Astrocyte (in vitro differentiated cells and primary cell): ENCODE measurements around the gene CZIB. TPM values are rescaled to one million over a fixed set of nuclear protein-coding genes. Genes with fewer than 3 reads are reported as not detected.

ENCODE experiments used
- DNase-seq: peaks from one replicate; pipeline ENCODE4 v3.0.0-alpha.2; 2010; ENCODE audit warnings: low read depth
- FAIRE-seq: peaks from 2 replicates; lab custom pipeline; 2011; peaks lifted over from hg19 to GRCh38; lab: Jason Lieb, UNC
- H2AFZ ChIP-seq: 2 replicates; pipeline ENCODE4 v1.6.0; 2012; ENCODE audit warnings: low read depth, low read length, inconsistent platforms
- H3K27ac ChIP-seq: 2 replicates; pipeline ENCODE4 v1.5.1; 2011; ENCODE audit warnings: low read depth, low read length, inconsistent platforms
- H3K27me3 ChIP-seq: 2 replicates; pipeline ENCODE4 v1.6.0; 2011; ENCODE audit warnings: low read length, inconsistent platforms; ENCODE audit not compliant: insufficient read depth
- H3K36me3 ChIP-seq: 2 replicates; pipeline ENCODE4 v1.5.1; 2011; ENCODE audit warnings: low read length, inconsistent platforms; ENCODE audit not compliant: insufficient read depth
- H3K4me1 ChIP-seq: 2 replicates; pipeline ENCODE4 v1.5.1; 2011; ENCODE audit warnings: low read length, inconsistent platforms; ENCODE audit not compliant: insufficient read depth
- H3K4me2 ChIP-seq: 2 replicates; pipeline ENCODE4 v1.6.0; 2012; ENCODE audit warnings: low read length, inconsistent platforms
- H3K4me3 ChIP-seq: 2 replicates; pipeline ENCODE4 v1.5.1; 2011; ENCODE audit warnings: low read depth, mild to moderate bottlenecking, low read length, inconsistent platforms; ENCODE audit not compliant: insufficient read depth
- H3K79me2 ChIP-seq: 2 replicates; pipeline ENCODE4 v1.6.0; 2012; ENCODE audit warnings: mild to moderate bottlenecking, low read length, inconsistent platforms; ENCODE audit not compliant: insufficient read depth
- H3K9ac ChIP-seq: 2 replicates; pipeline ENCODE4 v1.6.0; 2012; ENCODE audit warnings: mild to moderate bottlenecking, low read length, inconsistent platforms
- H3K9me3 ChIP-seq: 2 replicates; pipeline ENCODE4 v1.5.1; 2012; ENCODE audit warnings: low read depth, mild to moderate bottlenecking, low read length, inconsistent platforms; ENCODE audit not compliant: insufficient read depth
- H4K20me1 ChIP-seq: 2 replicates; pipeline ENCODE4 v1.6.0; 2012; ENCODE audit warnings: low read length, inconsistent platforms; ENCODE audit not compliant: insufficient read depth
- H3K27ac Mint-ChIP-seq: one replicate; pipeline ENCODE4 v1.8.0; 2021; ENCODE audit warnings: mild to moderate bottlenecking, mixed read lengths; ENCODE audit not compliant: unreplicated experiment
- H3K27me3 Mint-ChIP-seq: one replicate; pipeline ENCODE4 v1.8.0; 2021; ENCODE audit warnings: low read depth, mixed read lengths; ENCODE audit not compliant: unreplicated experiment
- H3K36me3 Mint-ChIP-seq: one replicate; pipeline ENCODE4 v1.8.0; 2021; ENCODE audit warnings: low read depth, mixed read lengths; ENCODE audit not compliant: unreplicated experiment
- H3K4me1 Mint-ChIP-seq: one replicate; pipeline ENCODE4 v1.8.0; 2021; ENCODE audit warnings: low read depth, mixed read lengths; ENCODE audit not compliant: unreplicated experiment
- H3K4me3 Mint-ChIP-seq: one replicate; pipeline ENCODE4 v1.8.0; 2021; ENCODE audit warnings: mild to moderate bottlenecking, moderate library complexity, mixed read lengths; ENCODE audit not compliant: unreplicated experiment
- H3K9me3 Mint-ChIP-seq: one replicate; pipeline ENCODE4 v1.8.0; 2021; ENCODE audit warnings: mild to moderate bottlenecking, mixed read lengths; ENCODE audit not compliant: unreplicated experiment
- CTCF ChIP-seq: IDR thresholded peaks from 2 replicates; pipeline ENCODE4 v1.5.1; 2011; ENCODE audit warnings: low read depth, mild to moderate bottlenecking, inconsistent platforms, low read length, moderate library complexity; ENCODE audit not compliant: insufficient read depth
- EZH2 ChIP-seq: IDR thresholded peaks from 2 replicates; pipeline ENCODE4 v1.6.1; 2012; ENCODE audit warnings: mild to moderate bottlenecking, low read length, inconsistent platforms; ENCODE audit not compliant: insufficient read depth
- total RNA-seq: library from RNA; stranded (reverse); gene quantifications from 2 replicates; pipeline ENCODE4 v1.2.1, GENCODE V29; 2021

The CZIB gene
- total RNA-seq, 1 donor from 2014 or later: 34.5 TPM

GRCh38 chr1:53241828-53242227 lies 21.4 kb upstream of the CZIB start:
- peaks cover 9% of the 10 kb centered on the region for H3K4me1 ChIP-seq
- no peaks in the 10 kb centered on the region for H4K20me1 ChIP-seq
- H3K9me3 ChIP-seq: no peaks in the 10 kb centered on the region
- H3K27ac ChIP-seq: no peak overlapping the region
- no peak for DNase-seq
- no peak overlapping the region for H3K9ac ChIP-seq
- H3K36me3 ChIP-seq: peaks cover 3% of the 10 kb centered on the region
- peaks cover 16% of the 10 kb centered on the region for H3K79me2 ChIP-seq
- H3K4me1 Mint-ChIP-seq: peaks cover 8% of the 10 kb centered on the region
- no peak overlapping the region for H3K4me2 ChIP-seq
- TF ChIP-seq EZH2: no peak
- TF ChIP-seq CTCF: no peak
- H2AFZ ChIP-seq: no peak overlapping the region
- H3K4me3 ChIP-seq: no peak overlapping the region
- H3K27me3 Mint-ChIP-seq: no peaks in the 10 kb centered on the region
- H3K9me3 Mint-ChIP-seq: no peaks in the 10 kb centered on the region
- H3K27ac Mint-ChIP-seq: no peak overlapping the region
- FAIRE-seq: no peak
- no peaks in the 10 kb centered on the region for H3K27me3 ChIP-seq
- no peaks in the 10 kb centered on the region for H3K36me3 Mint-ChIP-seq
- H3K4me3 Mint-ChIP-seq: no peak overlapping the region

DNA sequence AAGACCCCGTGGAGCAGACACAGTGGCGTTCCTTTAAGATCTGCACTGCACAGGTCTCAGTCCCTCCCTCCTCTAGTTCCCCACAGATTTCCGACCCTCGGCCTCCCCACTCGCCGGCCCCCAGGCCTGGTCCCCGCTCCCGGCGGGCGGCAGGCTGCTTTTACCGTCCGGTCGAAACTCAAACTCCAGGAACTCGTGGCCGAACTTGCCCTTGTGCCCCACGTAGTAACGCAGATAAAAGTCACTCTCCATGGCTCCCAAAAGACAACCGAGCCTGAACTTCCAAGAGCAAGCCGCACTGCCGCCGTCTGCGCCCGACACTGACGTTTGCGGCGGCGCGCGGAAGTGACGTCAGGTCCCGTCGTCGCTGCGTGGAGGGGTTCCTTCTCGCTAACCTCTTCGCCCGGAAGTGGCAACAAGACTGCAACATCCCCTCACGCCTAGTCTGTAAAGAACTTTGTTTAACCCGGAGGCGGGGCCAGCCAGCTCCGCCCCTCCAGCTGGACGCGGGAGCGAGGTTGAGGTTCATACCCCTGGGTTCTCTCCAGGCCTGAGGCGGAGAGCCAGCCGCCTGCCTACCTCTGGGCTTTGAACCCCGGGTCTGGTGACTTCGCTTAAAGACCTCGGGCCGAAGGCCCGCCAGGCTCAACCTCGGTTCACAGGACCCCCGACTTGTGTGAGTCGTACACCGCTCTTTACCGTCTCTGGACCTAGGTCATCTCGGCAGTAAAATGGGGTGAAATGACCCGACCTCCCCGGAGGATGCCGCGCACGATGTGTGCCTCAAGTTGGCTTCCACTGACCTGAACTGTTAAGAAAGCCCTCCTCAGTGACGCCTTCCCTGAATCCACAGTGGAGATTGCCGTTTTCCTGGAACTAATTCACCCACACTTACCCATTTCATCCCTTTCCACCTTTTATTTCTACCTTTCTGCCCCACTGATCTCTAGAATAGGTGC lies 18.0 kb upstream of the CZIB start, which contains the start of gene MAGOH:
Gene MAGOH, minus strand, starts transcription at position 322 of the 959 bp plus-strand sequence. Its CDS starts 70 bp downstream, at position 252.
- H3K79me2 ChIP-seq: peaks cover 36% of the 10 kb centered on the region
- no peaks in the 10 kb centered on the region for H3K27me3 ChIP-seq
- H3K36me3 Mint-ChIP-seq: no peaks in the 10 kb centered on the region
- no peaks in the 10 kb centered on the region for H3K9me3 Mint-ChIP-seq
- peak within 1 kb of the TSS; percentile 87 for H3K4me3 Mint-ChIP-seq
- H3K9me3 ChIP-seq: no peaks in the 10 kb centered on the region
- peak within 1 kb of the TSS; percentile 98 for H3K4me2 ChIP-seq
- TF ChIP-seq CTCF (no peak), EZH2 (no peak)
- peak within 1 kb of the TSS; percentile 98 for H3K9ac ChIP-seq
- H3K27ac Mint-ChIP-seq: peak within 1 kb of the TSS; percentile 90
- FAIRE-seq (no peak), DNase-seq (peak; percentile 92)
- peak within 1 kb of the TSS; percentile 100 for H3K4me3 ChIP-seq
- H4K20me1 ChIP-seq: peaks cover 15% of the 10 kb centered on the region
- H3K27ac ChIP-seq: peak within 1 kb of the TSS; percentile 84
- H3K36me3 ChIP-seq: peaks cover 21% of the 10 kb centered on the region
- peak within 1 kb of the TSS; percentile 91 for H2AFZ ChIP-seq
- H3K4me1 Mint-ChIP-seq: peaks cover 12% of the 10 kb centered on the region
- H3K27me3 Mint-ChIP-seq: no peaks in the 10 kb centered on the region
- H3K4me1 ChIP-seq: peaks cover 9% of the 10 kb centered on the region
